GM10266 (cell line): ENCODE data around the gene CCNA1.

ENCODE experiments used
- DNase-seq: peaks from one replicate; pipeline ENCODE4 v3.0.0; 2012; ENCODE audit errors: extremely low spot score
- TF ChIP-seq, protein P1 (sequence below): IDR thresholded peaks from 2 replicates; pipeline ENCODE4 v1.5.1; 2012; ENCODE audit warnings: mild to moderate bottlenecking, low read depth; ENCODE audit not compliant: control insufficient read depth, insufficient read depth; ENCODE audit errors: missing control alignments

CCNA1 gene

GRCh38 chr13:36450534-36450933 lies 18.2 kb downstream of the CCNA1 start:
- TF ChIP-seq, protein P1, sequence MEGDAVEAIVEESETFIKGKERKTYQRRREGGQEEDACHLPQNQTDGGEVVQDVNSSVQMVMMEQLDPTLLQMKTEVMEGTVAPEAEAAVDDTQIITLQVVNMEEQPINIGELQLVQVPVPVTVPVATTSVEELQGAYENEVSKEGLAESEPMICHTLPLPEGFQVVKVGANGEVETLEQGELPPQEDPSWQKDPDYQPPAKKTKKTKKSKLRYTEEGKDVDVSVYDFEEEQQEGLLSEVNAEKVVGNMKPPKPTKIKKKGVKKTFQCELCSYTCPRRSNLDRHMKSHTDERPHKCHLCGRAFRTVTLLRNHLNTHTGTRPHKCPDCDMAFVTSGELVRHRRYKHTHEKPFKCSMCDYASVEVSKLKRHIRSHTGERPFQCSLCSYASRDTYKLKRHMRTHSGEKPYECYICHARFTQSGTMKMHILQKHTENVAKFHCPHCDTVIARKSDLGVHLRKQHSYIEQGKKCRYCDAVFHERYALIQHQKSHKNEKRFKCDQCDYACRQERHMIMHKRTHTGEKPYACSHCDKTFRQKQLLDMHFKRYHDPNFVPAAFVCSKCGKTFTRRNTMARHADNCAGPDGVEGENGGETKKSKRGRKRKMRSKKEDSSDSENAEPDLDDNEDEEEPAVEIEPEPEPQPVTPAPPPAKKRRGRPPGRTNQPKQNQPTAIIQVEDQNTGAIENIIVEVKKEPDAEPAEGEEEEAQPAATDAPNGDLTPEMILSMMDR, result no peak
- DNase-seq, result no peak

GRCh38 chr13:36453516-36453915 lies 21.2 kb downstream of the CCNA1 start:
- TF ChIP-seq, protein P1, result no peak
- DNase-seq, result no peak

- TF ChIP-seq, protein P1, result no peak
Measured at GRCh38 chr13:36454121-36454520, 21.8 kb downstream of the CCNA1 start.

DNA sequence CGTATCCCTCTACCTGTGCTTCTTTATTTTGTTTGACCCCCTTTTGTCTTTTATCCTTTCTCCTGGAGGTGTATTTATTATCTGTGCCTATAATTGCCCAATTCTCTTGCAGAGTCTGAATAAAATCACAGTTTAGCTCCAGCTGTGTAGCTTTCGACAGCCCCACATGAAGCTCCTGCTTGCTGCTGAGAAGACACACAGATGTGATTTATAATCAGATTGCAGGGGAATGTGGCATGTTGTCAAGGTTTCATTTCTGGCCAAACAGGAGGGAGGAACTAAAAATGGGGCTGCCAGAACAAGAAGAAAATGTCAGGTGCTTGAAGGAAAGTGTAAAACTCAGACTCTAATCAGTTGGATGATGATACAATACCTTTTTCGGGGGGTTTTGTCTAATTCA lies 22.7 kb downstream of the CCNA1 start:
- DNase-seq, result no peak
- TF ChIP-seq, protein P1, result no peak

More at GRCh38 chr13:36454121-36454520, 21.8 kb downstream of the CCNA1 start:
- no peak for DNase-seq

- no peak for DNase-seq
- TF ChIP-seq, protein P1, result no peak
Measured at GRCh38 chr13:36456577-36456976, 24.3 kb downstream of the CCNA1 start.

DNA sequence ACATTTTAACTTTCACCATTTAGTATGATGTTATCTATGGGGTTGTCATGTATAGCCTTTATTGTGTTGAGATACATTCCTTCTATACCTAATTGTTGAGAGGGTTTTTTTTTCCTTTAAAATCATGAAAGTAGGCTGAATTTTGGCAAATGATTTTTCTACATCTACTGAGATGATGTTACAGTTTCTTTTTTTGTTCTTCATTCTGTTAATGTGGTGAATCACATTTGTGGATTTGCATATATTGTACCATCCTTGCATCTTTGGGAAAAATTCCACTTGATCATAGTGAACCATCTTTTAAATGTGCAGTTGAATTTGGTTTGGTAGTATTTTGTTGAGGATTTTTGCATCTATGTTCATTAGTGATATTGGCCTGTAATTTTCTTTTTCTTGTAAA lies 29.2 kb downstream of the CCNA1 start:
- DNase-seq, result no peak
- TF ChIP-seq, protein P1, result no peak

DNA sequence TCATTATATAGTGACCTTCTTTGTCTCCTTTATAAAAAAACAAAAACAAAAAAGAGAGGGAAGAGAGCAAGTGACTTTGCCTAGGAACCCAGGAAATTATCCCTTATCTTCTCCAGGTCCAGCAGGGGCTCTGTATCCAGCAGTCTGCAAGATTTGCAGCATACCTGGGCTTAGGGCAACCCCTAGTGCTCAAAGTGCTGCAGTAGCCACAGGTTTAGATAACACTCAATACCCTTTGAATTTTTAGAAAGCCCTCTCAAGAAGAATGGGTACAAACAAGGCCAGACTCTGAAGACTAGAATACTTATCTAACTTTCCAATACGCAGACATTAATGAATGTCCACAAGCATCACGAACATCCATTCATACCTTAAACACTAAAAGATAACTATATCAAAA lies 43.2 kb downstream of the CCNA1 start:
- DNase-seq, result no peak
- TF ChIP-seq, protein P1, result peak; percentile 20

GRCh38 chr13:36476661-36477060 lies 44.4 kb downstream of the CCNA1 start:
- TF ChIP-seq, protein P1, result no peak
- DNase-seq, result no peak
